Posterior cingulate gyrus (tissue), 11 donors: ENCODE measurements around the gene EEF2K.
A peak's percentile ranks its signal among the peaks of the same experiment; 100 is the strongest.

Experiments used
- DNase-seq, 10 donors: peaks; one replicate each; pipeline versions ENCODE4 v3.0.0 to v3.0.0-alpha.2; 2020 to 2021; ENCODE audit warnings: mixed read lengths in 3 of 10
- intact Hi-C: fragments of 100-400 bp; cut with DNase I; formaldehyde crosslinking; loops from one replicate; pipeline ENCODE4 v1.15.1; 2023

EEF2K gene

DNA sequence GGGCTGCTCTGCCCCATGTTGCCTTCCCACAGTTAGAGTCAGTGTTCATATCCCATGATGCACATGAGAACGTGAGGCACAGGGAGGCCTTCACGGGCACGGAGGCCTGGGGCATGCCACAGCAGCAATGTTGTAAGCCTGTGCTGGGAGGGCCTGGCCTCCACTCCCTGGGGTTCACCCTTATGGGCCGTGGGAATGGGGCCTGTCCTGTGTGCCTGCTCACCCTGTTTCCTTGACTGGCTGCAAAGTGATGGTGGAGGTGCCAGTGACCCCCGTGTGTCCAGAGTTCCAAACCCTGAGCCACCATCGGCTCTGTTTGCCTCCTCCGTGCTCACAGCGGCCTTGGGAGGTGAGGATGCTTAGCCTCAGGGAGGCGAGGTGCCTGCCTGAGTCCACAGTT is 100.7 kb downstream of the EEF2K start:
- intact Hi-C loops: no loop called here
- DNase-seq: peak in 1 of 10 donors; percentile 32

DNA sequence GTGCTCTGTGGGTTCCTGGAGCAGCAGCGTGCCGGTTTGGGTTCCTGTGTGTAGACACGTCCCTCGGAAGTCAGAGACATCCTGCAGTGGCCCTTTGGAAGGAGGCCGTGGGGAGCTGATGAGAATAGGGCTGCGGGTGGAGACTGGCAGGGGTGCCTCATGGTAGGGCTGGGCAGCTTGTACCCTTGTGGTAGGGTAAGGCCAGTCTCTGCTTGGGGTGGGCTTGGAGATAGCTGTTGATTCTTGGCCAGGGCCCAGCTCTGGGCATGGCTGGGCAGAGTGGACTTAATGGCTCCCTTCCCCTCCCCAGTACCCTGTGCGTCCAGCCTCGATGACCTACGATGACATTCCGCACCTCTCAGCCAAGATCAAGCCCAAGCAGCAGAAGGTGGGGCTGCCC is 101.8 kb downstream of the EEF2K start:
- peak in 1 of 10 donors; percentile 59 for DNase-seq

DNA sequence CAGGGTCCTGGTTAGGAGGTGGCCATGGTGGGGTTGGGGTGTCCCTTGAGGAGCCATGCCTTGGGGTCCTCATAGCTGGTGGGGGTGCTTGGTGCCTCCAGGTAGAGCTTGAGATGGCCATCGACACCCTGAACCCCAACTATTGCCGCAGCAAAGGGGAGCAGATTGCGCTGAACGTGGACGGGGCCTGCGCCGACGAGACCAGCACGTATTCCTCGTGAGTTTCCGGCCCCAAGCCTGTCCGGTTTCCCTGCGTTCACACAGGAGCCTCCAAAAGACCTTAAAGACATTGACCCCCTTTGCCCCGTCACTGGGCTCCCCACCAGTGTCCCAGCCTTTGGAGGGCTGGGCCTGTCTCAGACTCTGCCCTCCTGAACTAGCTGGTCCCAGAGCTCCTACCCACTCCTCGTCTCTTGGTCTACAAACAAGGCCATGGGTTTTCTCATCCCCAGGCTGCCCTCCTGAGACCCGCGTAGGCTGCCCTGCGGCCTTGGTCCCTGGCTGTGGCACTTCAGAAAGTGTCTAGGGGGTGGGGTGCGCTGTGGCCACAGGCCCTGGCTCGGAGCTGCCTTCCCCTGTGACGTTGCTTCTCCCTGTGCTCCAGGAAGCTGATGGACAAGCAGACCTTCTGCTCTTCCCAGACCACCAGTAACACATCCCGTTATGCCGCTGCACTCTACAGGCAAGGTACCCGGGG is 102.9 kb downstream of the EEF2K start:
- intact Hi-C loops: no loop called here
- DNase-seq: peak in 1 of 10 donors; percentile 66

More for the DNA sequence above, 101.8 kb downstream of the EEF2K start:
- intact Hi-C loops: no loop called here

DNA sequence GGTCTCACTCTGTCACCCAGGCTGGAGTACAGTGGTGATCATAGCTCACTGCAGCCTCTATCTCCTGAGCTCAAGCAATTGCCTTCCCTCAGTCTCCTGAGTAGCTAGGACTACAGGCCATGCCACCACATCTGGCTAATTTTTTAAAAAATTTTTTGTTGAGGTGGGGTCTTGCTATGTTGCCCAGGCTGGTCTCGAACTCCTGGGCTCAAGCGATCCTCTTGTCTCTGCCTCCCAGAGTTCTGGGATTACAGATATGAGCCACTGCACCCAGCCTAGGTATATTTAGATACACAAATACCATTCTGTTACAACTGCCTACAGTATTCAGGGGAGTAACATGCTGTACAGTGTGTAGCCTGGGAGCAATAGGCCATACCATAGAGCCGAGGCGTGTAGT is 105.4 kb downstream of the EEF2K start:
- DNase-seq: no peak
- intact Hi-C loops: no loop called here

DNA sequence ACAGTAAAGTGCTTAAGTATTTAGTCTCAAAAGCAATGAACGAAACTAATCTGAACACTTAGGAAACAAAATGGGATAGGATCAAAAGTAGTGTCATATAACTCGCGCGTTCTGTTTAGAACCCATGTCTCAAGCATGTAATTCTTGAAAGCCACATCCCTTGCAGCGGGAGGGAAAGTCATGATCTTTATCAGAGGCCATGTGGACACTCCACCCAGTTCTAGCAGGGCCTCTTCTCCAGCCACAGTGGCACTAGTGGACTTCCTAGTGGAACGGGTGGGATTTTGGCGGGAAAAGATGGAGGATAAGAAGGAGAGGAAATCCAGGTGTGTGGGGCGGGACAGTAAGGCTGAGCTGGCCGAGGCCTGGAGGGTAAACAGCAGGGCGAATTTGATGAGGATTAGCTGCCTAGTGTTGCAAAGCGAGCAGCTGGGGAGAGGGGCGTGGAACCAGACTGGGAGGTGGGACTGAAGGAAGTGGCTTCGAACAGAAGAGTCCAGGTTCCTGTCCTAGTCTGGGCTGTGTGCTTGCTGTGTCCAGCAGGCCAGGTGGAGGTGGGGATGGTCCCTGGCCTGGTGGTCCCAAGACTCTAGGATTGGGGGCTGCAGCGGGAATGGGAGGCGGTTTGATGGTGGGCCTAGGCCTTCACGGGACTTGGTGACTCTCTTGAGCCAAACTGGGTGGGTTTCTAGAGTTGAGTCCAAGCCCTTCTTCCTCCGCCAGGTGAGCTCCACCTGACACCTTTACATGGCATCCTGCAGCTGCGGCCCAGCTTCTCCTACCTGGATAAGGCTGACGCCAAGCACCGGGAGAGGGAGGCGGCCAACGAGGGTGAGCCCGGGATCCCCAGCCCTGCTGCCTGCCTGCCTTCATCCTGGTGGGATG is 107.1 kb downstream of the EEF2K start:
- DNase-seq: peak in 1 of 10 donors; percentile 65
- intact Hi-C loops: no loop called here

DNA sequence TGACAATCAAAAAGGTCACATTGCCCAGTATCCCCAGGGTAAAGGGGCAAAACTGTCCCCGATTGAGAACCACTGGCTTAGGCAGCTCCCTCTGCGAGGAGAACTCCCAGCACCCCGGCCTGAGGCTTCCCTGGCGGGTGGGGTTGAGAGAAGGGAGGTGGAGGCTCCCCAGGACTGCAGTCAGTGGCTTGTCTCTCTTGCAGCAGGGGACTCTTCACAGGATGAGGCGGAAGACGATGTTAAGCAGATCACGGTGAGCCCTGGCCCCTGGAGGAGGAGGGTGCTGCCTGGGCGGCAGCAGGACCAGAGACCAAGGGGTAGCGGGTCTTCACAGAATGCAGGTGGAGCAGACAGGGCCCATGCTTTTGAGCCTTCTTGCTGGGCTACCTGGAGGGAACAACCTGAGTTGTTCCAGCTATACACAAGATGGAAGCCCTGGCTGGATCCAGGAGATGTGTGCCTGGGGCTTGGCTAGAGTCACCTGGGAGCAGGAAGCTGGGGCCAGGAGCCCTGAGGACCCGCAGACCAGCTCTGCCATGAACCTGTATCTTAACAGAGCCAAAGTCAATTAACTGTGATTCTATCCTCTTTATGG is 107.9 kb downstream of the EEF2K start:
- intact Hi-C loops: no loop called here
- DNase-seq: peak in 1 of 10 donors; percentile 58

DNA sequence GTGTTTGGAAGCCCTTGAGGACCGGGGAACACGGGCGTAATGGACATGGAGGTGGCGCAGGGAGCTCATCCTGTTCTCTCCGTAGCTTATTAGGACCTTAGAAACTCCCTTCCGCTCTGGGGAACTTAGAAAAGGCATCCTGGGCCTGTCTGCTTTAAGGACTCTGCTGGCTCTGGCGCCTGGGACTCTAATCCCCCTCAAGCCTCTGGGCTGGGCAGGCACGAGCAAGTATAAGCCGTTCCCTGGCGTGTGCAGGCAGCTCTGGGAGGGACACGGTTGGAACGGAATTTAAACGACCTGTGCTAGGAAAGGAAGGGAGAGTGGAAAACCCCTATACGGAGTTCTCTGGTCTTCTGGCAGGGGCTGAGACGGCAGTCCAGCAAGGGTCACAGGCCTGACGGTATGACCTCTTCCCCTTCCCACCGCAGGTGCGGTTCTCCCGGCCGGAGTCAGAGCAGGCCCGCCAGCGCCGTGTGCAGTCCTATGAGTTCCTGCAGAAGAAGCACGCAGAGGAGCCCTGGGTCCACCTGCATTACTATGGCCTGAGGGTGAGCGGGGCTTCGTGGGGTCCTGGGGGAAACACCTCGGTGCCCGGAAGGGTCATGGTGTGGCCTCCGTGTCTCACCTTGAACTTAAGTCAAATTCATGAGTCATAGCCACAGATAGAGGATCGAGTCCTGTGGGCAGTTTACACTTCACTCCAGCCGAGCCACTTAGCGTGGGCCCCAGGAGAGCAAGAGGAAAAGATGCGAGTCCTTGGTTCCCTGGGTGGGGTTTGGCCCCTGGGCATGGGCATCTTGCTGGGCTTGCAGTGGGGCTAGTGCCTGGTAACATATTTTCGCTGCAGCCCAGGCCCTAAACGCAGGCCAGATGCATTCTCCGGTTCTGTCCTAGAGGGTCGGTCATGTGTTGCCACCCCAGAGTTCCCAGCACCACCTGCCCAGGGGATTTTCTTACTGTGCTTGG is 108.9 kb downstream of the EEF2K start:
- intact Hi-C loops: no loop called here
- peak in 1 of 10 donors; percentile 50 for DNase-seq

DNA sequence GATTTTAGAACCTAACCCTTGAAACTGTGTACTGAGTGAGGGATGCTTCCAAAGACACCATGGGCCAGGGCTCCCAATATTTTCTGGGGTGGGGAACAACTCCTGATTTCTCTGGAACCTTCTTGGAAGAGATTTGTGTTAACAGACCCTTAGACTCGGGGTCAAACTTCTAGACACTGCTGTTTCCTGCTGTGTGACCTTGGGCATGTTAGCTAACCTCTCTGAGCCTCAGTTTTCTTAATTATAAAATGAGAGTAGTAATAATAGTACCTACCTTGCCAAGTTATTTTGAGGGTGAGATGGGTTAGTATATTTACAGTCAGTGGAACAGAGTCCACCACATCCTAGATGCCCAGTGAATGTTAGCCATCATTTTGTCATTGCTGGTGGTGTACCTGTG is 109.9 kb downstream of the EEF2K start:
- intact Hi-C loops: no loop called here
- no peak for DNase-seq

DNA sequence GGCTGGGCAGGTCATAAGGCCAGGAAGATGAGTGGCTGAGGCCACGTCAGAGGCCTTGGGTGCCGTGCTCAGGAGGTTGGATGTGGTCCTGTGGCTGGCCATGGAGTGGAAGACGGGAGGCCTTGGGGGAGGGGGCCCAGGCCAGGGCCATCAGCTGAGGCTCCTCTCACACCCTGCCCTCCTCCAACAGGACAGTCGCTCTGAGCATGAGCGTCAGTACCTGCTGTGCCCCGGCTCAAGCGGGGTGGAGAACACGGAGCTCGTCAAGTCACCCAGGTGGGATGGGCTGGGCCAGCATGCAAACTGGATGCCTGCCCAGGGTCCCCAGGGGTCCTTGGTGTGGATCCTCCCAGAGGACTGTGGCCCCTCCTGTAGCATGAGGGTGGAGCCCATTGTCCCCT is 110.3 kb downstream of the EEF2K start:
- intact Hi-C loops: no loop called here
- DNase-seq: peak in 2 of 10 donors; percentile 83 to 86

DNA sequence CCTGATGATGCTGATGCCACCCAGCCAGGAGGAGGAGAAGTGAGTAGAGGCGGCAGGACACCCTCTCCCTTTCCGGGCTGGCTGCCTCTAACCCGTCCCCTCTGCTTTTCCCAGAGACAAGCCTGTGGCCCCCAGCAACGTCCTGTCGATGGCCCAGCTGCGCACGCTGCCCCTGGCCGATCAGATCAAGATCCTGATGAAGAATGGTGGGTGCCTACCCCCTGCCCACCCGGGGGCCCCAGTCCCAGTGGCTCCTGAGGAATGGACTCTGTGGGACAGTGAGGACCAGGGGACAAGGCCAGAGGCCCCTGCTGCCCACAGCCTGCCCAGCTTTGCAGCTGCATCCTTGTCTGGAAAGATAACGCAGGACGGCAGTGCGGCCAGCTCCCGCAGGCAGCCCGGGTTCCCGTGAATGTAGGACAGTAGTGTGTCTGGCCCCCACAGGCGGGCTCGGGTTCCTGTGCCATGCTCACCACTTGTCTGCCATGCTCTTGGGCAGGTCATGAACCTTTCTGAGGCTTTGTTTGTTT is 111.0 kb downstream of the EEF2K start:
- intact Hi-C loops: no loop called here
- DNase-seq: peak in 1 of 10 donors; percentile 70

DNA sequence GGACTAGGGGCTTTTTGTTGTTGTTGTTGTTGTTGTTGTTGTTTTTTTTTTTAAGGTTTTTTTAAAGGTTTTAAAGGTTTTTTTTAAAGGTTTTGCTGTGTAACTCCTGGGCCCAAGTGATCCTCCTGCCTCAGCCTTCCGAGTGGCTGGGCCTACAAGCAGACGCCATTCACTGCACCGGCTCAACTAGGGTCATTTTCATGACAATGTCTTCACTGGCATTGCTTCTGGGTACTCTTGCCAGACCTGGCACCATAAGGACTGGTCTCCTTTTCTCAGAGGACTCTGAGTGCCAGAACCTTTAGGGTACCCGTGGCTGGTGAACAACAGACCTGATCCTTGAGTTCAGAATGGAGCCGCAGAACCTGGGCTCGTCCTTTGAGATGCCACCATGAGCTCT is 111.5 kb downstream of the EEF2K start:
- intact Hi-C loops: no loop called here
- no peak for DNase-seq

DNA sequence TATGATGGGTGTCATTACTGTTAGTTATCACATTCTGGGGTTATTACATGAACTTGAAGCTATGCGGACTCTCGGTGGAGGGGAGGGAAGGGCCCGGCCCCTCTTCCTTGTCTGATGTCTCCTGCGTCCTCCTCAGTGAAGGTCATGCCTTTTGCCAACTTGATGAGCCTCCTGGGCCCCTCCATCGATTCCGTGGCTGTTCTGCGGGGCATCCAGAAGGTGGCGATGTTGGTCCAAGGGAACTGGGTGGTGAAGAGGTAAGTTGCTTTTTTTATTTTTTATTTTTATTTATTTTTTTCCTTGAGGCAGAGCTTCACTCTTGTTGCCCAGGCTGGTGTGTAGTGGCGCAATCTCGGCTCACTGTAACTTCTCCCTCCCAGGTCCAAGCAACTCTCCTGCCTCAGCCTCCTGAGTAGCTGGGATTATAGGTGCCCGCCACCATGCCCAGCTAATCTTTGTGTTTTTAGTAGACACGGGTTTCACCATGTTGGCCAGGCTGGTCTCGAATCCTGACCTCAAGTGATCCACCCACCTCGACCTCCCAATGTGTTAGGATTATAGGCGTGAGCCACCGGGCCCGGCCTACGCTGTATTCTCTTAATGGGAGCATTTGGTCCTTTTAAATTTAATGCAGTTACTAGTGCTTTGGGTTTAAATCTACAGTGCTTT is 112.7 kb downstream of the EEF2K start:
- intact Hi-C loops: no loop called here
- DNase-seq: peak in 1 of 10 donors; percentile 75

DNA sequence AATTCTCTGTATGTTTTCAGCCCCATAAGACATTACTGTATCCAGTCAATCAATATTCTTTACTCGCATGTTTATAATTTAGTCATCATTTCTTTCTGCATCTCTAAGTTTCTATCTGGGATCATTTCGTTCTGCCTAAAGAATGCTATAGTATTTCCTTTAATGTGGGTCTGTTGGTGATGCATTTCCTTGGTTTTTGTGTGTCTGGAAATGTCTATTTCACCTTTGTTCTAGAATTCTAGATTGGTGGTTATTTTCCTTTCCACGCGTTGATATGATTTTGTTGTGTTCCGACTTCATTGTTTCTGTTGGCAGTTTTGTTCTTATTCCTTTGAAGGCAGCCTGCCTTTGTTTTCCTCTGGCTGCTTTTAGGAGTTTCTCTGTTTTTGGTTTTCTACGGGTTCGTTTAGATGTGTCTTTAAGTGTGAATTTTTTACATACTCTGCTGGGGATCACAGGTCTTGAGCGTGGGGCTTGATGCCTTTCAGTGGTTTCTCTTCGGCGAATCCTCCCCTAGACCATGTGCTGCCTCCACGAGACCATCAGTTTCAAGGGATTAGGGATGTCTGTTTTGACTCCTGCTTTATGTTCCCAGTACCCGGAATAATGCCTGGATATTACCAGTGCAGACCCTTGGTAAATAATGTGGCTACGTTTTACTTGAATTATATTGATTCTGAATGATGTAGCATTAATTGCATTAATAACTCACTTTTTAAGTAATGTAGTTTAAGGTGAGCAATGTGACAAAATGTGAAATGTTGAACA is 114.7 kb downstream of the EEF2K start:
- intact Hi-C loops: no loop called here
- DNase-seq: peak in 1 of 10 donors; percentile 16

DNA sequence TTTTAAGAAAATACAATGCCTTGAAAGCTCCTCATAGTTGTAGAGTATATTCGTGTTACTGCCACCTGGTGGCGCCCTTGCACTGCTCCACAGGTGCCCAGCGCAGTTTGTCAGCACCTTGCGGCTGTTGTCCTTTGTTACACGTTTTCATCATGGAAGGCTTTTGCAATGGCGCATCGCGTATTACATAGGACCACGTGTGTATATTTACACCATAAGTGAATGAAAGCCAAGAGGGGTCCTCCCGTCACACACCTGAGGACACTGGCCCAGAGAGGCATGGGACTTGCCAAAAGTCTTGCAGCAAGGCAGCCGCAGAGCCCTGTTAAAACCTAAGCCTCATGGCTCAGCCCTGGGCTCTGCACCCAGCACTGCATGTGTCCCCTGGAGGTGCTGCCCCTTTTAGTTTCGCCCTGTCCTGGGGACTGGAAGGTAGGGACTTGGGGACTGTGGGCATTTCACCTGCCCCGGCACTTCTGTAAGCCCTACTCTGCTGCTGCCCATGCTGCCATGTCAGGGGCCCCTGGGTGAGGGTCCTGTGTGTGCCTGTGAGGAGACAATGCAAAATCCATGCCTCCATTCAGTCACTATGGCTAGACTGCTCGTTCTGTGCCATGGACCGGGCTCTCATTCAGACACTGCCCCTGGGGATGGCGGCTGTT is 115.4 kb downstream of the EEF2K start:
- intact Hi-C loops: no loop called here
- DNase-seq: peak; percentile 34 to 96 (median 67)

DNA sequence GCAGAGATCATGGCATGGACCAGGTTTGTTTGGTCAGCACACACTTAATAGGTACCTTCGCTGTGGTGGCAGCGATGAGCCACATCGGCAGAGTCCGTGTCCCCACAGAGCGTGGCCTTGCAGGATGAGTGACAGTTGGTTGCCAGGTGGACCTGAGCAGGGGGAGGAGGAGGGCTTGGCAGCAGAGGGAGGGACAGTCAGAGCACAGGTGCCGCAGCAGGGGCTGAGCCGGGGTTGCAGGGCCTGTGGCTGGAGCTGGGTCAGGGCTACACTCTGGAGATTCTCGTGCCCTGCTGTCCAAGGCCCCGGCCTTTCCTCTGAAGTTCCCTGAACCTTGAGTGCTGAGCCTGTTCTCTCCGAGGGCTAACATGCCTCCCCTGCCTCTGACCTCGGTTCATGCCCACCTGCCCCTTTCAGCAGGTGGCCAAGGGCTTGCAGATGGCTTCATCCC is 116.0 kb downstream of the EEF2K start:
- DNase-seq: peak in 1 of 10 donors; percentile 72
- intact Hi-C loops: no loop called here

DNA sequence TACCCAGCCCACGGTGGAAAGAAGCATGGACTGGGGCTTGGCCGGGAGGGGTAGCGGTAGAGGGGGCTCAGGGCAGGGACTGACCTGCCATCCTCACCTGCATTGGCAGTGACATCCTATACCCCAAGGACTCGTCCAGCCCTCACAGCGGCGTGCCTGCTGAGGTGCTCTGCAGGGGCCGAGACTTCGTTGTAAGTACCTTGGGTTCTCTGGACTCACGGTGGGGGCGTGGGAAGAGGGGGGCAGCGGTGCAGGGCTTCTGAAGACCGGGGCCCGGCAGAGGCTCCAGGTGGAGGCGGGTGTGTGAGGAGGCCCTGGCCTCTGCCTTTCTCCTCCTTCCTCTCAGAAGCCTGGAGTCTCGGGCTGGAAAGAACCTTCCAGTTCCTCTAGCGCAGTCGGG is 116.7 kb downstream of the EEF2K start:
- peak in 1 of 10 donors; percentile 76 for DNase-seq
- intact Hi-C loops: no loop called here

DNA sequence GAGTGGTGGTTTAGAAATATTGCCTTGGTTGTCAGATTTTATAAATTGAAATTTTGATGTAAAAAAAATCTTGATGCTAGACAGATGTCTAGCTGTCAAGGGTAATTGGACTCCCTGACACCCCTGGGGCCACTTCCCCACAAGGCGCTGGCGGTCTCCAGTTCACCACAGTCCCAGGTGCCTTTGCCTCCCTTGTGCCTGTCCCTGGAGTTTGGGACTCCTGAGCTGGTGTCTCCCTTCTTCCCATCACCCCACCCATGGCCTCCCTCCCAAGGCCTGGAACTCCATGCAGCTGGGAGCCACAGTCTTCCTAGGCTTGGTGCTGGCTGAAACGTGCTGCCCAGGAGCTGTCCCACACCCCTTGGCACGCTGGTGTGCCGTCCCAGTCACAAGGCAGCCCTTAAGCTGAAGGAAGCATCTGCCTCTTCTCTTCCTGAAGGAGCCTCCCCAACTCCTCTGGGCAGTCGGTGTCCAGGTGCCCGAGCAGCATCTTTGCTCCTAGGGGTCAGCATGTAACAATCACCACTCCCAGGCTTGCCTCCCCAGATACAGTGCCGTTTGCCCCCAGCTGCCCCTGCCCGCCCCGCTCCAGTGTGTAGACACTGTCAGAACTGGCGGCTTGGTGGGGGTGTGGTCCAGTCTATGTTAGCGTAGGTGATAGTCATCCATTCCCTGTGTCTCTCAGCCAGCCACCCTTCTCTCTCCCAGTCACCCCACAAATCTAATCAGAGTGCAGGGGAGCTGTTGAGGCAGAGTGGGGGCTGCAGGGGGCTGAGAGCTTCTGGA is 117.3 kb downstream of the EEF2K start:
- intact Hi-C loops: no loop called here
- peak in 2 of 10 donors; percentile 66 to 70 for DNase-seq
